HG03442 (cell line): Measurements from ENCODE around the gene CDC14B.
"Not testable (repeated sequence)": the region's sequence is repeated elsewhere in the genome, so short reads cannot be mapped to it uniquely, and the experiment has no call there.

ENCODE experiments used
- ATAC-seq: cut with Tn5 transposase; IDR thresholded peaks from one replicate; pipeline ENCODE4 v1.9.1; 2021; ENCODE audit warnings: mild to moderate bottlenecking, moderate library complexity; ENCODE audit not compliant: unreplicated experiment

Gene CDC14B

DNA sequence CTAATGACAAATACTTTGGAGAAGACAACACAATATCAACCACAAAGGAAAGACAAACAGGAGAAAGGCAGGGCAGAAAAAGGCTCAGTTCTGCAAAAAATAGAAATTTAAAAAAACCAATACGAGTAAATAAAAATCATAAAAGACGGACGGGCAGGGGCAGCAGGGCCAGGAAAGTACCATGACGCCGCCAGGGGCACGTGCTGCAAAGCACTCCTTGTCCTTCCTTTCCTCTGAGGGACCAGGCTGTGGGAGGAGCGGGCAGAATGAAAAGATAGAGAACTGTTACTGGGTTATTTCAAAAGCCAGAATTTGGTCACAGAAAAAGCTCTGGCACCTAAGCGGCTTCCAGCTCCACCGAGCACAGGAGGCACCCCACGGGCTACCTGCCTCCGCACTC lies 115.7 kb downstream of the CDC14B start:
- no peak for ATAC-seq

DNA sequence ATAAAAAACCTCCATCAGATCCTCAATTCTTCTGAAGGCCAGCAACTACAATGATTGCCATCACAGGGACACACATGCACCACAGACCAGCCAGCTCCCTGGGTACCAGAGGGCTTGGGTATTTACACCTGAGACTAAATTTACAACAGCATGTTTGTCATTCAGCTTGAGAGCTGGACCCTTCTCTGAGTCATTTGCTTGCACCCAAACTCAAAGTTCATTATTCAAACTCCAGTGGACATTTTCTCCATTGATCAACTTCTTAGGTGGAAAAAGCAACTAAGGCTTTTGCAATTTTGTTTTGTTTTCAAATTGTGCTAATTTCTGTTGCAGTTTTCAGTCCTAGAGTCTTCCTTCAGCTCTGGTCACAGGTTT lies 116.3 kb downstream of the CDC14B start:
- ATAC-seq, result not testable (repeated sequence)

DNA sequence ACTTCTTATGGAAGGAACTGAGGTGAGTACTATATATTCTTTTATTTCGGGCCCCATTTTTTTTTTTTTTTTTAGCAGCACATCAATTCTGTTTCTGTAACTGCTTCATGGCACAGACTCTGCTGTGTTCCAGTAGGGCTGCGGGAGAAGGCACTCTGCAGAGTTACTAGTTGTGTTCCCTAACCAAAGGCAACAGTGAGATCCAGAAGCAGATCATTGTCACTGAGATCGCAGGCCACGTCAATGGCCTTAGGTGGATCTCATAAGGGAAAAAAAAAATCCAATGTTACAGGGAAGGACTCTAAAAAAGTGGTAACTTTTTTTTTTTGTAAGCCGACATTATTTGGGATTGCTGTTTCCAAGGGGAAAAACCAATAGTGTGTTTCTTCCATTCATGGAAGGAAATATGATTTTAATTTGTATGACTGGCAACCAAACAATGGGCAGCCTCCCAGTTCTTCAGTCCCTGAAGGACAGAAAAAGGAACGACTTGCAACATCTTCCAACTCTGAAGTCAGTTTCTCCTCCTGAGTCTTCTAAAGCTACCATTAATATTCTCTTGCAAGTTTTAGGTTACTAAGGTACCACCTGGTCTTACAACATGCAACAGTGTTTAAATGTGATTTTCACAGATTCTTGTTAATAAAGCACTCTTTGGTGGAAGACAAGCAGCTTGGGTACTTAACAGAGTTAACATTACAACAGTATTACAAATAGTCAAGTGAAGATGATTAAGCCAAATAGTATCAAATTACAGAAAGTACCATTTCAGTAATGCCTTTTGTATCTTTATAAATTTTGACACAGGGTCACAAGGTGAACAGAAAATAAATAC lies 116.9 kb downstream of the CDC14B start:
- ATAC-seq, result no peak

DNA sequence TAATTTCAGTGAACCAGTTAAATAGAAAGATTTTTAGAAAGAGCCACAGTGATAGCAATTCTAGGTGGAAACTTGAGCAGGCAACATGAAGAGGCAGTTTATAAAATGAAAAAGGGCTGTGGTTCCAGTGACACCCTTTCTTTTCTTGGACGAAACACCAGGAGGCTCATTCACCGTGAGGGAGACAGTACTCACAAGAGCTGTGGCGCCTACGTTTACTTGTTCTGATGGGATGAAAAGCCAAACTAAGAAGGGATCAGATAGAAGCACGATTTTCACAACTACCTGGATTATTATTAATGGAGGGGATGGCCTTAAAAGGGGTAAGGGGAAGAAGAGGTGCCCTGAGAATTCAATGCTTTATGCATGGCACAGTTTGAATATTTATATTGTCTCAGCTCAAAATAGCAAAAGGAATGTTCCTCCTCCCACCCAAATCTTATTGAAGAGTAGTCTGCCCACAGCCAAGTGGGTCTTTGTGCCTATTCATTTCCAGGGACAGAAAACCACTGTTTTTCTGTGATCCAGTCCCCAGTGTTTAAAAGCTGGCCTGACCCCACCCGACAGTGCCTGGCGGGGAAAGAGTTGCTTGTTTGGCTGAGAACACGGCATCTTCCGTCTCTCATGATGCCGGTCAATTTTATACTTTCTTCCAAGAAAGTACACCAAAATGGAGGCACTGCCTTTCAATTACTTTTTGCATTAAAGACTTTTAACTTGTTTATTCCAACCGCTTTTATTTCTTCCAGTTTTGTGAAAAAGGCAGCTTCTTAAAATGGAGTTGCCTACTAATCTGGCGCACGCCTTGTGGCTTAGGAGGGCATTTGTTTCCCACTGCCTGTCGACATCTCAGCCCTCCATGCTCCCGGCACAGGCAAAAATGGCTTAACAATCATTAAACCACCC lies 117.8 kb downstream of the CDC14B start:
- ATAC-seq, result no peak

DNA sequence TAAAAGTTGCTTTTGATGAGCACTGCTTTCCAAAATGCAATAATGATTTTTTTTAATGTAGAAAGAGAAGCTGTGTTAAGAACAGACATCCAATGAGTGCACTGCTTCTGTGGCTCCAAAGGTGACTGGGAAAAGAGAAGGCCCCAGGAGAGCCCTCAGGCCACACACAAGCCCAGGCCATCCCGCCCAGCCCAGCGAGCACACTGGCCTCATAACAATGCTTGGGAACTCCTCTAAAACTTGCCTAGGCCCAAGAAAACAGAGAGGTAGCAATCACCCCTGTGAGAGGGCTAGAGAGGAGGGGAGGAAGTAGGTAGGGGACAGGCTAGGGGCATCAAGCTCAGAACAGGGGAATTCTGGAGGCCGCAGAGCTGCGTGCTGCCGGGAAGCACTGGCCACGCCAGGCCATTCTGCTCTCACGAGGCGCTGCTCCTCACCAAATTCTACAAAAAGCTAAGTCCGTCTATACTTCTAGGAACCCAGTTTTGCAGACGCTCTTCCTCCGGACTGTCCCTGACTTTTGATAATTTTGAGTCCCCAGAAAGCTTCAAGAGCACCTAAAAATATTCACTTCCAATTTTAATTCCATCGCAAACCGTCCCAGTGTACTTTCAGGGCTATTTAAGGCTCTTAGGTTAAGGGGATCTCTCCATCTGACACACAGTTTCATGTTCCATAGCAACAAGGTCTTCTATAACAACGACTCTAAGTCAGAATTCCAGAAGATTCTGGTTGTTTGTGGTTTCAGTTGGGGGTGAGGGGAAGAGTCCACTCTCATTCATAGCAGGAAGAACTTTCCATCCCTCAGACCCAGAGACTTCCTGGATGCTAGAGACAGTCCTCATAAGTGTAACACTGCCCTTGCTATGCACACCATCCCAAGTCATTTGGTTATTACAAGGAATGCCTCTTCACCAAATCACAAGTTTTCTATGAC lies 118.7 kb downstream of the CDC14B start:
- ATAC-seq, result no peak

DNA sequence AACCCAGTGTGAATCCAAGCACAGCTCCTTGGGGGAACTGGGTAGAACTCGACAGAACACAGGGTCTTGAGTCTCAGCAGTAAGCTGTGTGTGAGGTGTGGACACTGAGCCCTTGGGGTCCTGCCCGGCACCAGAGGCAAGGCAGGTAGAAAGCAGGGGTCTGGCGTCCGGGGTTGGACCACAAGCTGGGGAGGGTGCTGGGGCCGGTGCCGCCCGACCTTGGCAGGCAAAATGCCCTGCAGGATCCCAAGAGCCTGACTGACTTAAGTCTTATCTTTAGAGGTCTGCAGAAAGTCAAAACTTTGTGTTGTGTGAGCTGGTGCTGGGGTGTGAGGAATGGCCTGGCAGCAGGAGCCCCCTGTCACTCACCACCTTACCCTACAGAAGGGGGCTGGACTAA lies 120.4 kb downstream of the CDC14B start:
- ATAC-seq, result no peak

DNA sequence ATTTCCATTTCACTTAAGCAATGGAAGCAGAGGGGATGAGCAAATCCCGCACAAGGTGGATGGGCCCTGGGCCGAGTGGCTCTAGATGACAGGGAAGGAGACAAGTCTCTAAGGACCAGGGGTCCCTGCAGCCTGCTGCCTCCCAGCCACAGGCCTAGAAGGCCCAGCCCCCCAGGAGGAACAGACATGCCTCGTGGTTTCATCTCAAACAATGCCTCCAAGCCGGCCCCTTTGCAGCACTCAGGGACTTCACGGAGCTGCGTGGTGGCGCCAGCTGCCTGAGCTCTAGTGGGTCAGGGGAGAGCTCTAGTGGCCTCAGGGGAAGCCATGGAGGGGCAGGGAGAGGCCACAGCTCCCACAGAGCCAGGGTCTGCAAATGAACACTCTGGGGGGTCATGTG lies 120.8 kb downstream of the CDC14B start:
- ATAC-seq, result no peak

DNA sequence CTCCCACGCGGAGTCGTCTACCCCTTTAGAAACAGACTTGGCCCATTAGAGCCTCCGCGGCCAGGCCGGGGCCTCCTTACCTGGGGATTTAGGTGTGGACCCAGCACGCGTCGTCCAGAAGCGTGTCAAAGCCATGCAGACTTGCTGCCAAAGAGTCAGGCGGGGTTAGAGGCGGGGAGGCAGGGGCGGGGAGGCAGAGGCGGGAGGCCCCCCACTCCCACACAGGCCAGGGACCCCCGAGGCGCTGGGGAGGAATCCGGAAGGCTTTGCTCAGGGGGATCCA lies 122.6 kb downstream of the CDC14B start:
- no peak for ATAC-seq

DNA sequence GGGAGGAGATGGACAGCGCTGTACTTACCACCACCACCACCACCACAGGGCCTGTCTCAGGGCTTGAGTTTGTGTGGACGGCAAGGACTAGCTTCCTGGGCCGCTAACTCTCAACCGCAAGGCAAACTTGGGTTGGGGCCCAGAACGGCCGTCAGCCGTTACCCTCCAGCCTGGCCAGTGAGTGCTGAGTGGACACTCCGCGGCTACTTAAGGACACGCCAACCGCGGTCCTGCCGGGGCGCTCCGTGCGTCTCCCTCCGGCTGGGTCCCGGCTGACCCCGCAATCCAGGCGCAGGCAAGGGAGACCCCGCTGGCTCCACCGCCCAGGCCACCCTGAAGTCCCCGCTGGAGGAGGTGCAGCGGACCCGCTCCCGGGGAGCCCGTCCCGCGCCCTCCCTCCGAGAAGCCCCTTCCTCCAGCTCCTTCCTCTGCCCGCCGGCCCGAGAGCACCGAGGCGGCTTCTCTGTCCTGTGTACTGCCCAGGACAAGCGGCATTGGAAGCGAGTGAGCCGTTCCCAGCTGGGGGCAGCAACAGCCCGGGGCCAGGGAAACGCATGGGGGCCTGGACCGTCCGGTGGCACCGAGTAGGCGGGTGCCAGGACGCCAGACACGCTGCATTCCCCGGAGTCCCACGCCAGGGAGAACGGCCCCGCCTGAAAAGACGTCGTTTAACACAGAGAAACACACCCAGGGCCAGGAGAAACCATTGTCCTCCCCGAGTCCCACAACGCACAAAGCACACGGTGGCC lies 123.1 kb downstream of the CDC14B start:
- ATAC-seq, result no peak

DNA sequence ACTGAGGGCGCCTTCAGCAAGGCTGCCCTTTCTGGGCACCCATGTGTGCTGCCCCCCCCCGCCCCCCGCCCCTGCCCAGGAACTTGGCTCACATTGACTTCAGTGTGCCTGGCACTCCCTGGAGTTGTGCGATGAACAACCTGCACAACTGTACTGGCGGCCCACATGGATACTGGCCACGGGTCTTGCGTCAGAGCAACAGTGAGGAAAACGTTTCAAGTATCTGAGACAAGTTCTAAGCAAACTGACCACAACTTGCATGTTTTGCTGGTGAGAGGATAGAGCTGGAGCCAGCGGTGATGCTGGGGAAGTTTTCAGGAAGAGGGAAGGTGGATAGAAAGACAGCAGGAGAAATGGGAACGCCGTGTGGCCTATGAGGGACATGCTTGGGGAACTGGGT lies 124.3 kb downstream of the CDC14B start:
- ATAC-seq, result no peak

DNA sequence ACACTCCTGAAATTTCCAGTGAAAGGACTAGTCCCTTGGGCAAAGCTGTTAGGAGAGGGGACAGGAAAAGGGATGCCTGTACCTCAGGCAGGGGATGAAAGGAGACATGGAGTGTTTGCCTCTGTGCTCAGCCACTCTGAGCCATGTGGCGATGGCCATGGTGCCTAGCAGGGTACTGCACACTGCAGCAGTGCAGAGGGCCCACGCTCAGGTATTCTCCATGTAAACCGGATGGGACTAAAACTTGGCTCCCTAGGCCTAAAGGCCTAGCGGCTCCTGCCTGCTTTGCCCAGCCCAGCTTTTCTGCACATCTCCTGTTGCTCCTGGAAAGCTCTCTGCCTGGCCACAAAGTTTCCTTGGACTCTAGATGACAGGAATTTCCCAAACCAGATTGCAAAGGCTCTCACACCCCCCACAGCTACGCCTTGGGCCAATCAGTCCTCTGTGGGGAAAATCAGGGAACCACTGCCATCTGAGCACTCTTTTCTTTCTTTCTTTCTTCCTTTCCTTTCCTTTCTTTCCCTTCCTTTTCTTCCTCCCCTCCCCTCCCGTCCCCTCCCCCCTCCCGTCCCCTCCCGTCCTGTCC lies 125.3 kb downstream of the CDC14B start:
- ATAC-seq, result no peak

DNA sequence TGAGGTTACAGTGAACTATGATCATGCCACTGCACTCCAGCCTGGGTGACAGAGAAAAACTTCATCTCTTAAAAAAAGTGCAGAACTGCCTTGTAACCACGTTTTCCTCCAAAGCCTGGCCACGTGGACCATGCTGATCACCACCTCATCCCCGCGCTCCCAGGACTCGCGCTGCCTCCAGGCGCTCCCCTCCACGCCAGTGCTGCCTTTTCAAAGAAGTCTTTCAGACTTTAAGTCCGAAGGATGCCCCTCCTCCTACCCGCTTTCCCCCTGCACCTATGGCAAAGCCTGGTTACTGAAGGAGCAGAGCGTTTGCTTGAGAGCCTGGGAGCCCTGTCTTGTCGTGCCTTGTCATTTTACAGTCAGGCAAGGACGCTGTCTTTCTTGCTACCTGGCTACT lies 125.9 kb downstream of the CDC14B start:
- ATAC-seq, result no peak

DNA sequence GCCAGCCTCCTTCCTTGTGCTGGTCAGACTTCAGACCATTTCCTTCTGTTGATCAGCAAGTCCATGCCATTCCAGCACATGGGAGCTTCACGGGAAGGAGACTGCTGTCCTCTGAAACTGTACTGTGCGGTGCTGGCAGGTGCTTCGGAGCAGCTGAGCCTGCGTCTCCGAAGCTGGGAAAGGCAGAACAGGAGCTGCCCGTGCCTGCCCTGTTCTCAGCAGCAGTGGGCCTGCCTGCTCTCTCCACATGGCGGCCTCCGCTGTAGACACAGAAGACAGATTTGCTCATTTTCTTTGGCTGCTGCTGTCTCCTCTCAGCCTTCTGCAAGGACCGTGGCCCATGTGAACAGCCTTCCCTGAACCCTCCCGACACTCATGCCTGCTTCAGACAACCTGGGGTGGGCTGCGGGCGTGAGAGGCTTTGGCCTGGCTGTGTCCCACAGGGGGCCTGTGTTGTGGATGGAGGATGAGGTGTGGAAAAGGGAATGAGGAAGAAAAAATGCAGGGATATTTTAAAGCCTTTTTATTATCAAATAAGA lies 126.6 kb downstream of the CDC14B start:
- no peak for ATAC-seq

DNA sequence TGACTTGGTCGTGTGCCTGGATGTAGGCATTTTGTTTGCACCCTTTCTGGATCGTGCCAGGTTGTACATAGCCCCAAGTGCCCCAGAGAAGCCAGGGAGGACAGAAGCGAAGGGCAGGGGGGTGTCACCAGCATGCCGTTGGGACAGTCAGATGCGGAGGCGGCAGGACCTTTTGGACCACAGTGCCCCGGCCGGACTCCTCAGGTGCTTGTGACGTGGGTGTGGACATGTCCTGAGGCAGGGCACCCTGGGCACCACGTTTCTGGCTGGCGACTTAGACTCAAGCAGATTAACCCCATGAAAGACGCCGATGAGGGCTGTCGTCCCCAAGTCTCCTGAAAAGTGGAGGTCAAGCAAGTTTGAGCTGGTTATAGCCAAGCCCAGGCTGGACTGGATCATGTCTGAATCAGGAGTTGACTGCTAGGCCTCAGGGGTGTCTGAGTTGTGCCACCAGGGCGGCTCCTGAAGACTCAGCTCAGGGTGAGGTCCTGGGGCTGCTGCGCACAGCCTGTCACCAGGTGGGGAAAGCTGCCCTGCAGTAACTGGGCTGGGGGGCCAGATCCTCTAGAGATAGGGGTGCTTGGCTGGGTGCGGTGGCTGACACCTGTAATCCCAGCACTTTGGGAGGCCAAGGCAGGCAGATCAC lies 127.6 kb downstream of the CDC14B start:
- ATAC-seq, result no peak

DNA sequence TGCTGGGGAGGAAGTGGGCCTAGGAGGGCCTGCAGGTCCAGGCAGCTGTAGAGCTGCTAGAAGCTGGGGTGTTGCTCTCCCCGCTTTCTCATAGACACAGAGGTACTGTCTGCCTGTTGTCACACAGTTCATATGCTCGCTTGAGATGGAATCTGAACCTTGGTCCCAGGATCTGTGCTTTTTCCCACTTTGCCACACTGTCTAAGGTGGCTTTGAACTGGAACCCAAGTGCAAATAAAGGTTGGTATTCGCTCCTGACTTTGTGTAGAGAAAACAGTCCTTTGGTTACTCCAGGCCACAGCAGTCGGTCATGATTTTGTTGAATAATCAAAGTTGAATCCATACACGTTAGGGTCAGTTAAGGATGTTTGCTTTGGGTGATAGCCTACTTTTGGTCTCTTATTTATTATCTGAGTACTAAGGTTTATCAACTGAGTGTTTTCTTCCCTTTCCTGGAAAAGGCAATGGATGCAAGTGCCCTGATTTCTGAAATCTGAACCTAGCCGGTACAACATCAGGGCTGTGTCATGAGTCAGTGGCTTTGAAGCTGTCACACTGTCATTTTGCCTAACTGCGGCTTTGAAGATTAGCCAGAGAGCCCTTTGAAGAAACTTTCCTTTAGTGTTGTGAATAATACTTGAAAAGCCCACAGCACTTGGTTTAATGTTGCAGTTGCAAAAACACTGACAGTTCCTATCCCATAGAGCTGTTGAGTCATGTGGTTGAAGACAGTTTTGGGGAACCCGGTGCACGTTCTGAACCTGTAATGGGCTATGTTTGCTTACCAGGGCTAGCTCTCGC lies 128.4 kb downstream of the CDC14B start:
- ATAC-seq, result no peak

DNA sequence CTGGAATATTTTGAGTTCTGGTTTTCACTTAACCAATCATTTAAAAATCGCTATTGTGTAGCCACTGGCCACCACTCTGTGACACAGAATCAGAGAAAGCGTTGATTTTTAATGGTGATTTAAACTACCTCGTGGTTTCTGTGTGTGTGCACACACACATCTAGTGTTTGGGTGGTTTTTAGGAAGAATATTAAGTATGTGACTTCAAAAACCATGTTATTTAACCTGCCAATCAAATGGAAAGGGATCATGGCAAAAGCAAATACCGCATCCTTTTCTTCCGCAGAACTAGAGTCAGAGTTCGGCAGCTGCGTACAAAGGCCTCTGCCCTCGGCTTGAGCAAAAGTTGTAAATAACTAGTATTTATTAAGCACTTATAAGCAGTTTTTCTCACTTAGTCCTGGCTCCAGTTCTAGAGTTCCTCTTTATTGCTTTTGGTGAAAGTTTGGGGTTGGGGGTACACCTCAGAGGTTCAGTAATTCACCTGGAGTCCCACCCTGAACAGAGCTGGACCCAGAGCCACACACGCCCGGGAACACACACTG lies 129.0 kb downstream of the CDC14B start:
- no peak for ATAC-seq

DNA sequence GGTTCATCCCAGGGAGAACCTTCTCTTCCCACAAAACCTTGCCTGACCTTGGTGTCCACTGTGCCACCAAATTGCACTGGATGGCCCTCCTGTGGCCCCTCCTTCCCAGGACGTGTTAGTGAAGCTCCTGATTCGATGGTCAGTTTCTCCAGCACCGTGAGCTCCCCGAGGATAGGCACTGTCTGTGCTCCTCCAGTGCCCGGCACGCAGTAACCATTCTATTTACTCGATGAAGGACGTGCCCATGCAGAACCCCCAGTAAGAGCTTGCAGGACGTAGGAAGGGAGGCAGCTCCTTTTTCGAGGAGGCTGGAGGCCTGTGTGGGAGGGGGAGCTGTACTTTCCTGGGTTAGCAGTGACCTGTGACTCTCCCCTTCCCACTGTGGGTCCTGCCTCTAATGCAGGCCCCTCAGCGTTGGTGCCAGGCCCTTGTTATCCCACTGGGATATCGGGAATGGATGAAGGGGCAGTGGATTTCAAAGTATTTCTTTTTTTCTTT lies 130.1 kb downstream of the CDC14B start:
- ATAC-seq, result no peak

DNA sequence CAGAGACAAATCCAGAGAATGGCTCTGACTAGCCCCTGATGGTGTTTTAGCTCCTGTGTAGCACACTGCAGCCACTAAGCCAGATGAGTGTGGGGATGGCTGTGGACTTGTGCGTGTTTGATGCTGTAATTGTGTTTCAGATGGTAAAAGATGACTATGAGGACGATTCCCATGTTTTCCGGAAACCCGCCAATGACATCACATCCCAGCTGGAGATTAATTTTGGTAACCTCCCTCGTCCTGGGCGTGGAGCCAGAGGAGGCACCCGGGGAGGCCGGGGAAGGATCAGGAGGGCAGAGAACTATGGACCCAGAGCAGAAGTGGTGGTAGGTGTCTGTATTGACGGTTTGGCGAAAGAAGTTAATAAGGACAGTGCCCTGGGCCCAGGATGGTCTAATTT lies 131.7 kb downstream of the CDC14B start:
- no peak for ATAC-seq
